22Rv1 (cell line): ENCODE measurements around the gene FRMD8.

Experiments
- ZFX ChIP-seq: fragments of 450-650 bp; IDR thresholded peaks from 2 replicates; pipeline ENCODE4 v1.6.1; 2017; ENCODE audit warnings: antibody characterized with exemption, borderline replicate concordance
- TF ChIP-seq, protein P1 (sequence below): fragments of 450-650 bp; IDR thresholded peaks from 2 replicates; pipeline ENCODE4 v1.5.1; 2017; ENCODE audit warnings: mild to moderate bottlenecking

DNA sequence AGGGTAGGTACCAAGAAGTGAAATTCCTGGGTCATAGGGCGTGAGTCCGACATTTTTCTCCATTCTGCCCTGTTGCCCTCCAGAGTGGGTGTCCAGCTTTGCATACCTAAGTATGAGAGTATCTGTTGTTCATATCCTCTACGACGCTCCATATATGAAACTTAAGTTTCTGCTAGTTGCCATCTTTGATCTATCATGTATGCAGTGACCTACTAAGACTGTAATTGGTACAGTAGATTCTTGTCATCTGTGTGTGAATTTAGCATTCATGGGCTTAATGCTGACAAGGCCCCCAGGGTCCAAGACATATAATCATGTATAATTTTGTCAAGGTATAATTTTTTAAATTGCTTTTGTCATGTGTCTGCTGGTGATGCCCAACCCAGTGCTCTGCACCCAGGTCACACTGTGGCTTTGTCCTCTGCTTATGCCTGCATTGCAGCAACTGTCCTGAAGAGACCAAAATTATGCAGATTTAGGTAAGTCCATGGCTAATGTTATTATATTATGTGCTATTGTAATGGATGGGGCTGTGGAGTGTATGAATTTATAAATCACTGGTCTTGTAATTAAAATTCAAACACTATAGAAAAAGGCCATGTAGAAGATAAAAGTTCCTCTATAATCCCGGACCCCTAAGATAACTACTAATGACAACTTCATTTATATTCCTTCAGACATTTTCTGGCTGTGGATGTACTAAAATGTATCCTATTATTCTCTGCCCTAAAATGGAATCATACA lies 48.4 kb downstream of the FRMD8 start:
- TF ChIP-seq, protein P1, sequence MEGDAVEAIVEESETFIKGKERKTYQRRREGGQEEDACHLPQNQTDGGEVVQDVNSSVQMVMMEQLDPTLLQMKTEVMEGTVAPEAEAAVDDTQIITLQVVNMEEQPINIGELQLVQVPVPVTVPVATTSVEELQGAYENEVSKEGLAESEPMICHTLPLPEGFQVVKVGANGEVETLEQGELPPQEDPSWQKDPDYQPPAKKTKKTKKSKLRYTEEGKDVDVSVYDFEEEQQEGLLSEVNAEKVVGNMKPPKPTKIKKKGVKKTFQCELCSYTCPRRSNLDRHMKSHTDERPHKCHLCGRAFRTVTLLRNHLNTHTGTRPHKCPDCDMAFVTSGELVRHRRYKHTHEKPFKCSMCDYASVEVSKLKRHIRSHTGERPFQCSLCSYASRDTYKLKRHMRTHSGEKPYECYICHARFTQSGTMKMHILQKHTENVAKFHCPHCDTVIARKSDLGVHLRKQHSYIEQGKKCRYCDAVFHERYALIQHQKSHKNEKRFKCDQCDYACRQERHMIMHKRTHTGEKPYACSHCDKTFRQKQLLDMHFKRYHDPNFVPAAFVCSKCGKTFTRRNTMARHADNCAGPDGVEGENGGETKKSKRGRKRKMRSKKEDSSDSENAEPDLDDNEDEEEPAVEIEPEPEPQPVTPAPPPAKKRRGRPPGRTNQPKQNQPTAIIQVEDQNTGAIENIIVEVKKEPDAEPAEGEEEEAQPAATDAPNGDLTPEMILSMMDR: no peak
- no peak for TF ChIP-seq ZFX
